HG03045 (cell line): ENCODE results near the gene KRTAP5-4.
"Not testable (repeated sequence)": the region's sequence is repeated elsewhere in the genome, so short reads cannot be mapped to it uniquely, and the experiment has no call there.

Experiments
- ATAC-seq: cut with Tn5 transposase; IDR thresholded peaks from one replicate; pipeline ENCODE4 v1.9.1; 2021; ENCODE audit warnings: mild to moderate bottlenecking, moderate library complexity; ENCODE audit not compliant: unreplicated experiment

The KRTAP5-4 gene

GRCh38 chr11:1653541-1654387, 31.8 kb upstream of the KRTAP5-4 start:
- ATAC-seq, result no peak

DNA sequence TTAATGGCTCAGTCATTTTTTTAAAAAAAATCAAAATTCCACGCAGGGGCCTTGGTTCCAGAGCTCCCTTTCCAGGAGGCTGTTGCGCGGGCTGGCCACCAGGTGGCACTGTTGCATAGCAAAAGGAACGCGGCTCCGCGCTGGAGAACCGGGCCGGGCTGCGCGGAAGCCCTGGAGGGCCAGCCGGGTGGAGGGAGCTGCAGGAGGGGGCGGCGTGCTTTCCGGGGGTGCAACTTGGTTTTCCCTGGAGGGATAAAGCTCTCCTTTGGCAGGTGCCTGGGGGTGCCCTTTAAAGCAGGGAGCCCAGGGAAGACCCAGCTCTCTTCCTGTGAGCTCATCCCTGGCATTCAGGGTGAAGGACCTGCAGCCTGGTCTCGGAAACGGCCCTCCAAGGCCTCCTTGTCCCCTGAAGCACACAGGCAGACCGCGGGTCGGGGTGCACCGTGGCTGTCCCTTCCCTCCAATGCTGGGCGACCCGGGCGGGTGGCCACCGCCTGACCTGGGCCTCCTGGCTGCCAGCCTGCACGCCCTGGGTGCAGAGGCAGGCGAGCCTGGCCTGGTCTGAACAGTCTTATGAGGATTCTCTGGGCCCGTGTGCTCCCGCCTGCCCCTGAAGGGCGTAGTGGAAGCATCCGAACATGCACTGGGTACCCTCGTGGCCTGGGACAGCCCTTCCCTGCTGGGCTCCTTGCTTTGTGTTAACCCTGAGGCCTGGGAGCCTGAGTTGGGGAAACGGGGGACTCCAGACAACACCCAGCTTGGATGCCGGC, 31.0 kb upstream of the KRTAP5-4 start:
- no peak for ATAC-seq

DNA sequence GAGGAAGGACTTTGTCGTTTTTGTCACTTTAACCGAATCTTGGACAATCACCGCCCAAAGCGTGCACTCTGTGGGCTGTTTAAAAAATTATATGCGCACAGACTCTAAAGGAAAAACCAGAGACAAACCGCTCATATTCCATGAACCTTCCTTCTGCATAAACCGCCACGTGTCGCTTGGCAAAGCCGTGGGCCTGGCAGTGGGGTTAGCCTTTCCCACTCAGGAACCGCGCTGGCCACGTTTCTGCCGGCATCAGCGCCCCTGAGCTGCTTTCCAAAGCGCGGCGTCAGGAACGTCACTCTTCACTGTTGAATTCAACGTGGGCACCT, 30.5 kb upstream of the KRTAP5-4 start:
- no peak for ATAC-seq

DNA sequence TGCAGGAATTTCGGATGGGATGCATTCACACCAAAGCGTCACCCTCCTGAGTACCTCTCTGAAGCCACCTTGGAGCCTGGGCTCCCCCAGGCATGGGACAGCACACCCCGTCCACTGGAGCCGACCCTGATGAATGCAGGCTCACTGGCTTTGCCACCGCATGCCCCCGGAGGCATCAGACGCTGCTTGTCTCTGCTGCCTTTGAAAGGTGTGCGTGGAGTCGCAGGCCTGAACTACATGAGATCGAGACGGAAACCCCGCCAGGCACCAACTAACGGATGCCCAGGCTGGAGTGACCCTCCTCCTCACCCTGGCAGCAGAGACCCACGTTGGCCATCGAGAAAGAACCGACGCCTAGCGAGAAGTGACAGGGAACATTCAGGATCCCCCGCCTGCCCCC, 30.1 kb upstream of the KRTAP5-4 start:
- ATAC-seq, result no peak

DNA sequence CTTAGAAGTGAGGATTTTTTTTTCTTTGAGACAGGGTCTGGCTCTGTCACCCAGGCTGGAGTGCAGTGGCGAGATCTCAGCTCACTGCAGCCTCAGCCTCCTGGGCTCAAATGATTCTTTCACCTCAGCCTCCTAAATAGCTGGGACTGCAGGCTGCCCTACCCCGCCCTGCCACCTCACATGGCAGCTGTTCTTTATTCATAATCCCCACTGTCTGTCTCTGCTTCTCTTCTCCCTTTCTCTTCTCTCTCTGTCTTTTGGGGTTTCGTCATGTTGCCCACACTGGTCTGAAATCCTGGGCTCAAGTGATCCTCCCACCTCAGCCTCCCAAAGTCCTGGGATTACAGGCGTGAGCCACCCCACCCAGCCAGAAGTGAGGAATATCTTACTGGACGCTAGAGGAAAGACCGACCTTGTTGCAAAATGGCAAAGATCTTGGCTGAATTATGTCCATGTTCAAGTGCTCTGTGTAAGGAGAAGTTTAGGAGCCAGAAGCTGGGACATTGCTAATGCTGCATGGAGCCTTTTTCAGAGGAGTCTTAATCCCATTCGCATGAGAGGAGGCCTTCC, 29.6 kb upstream of the KRTAP5-4 start:
- no peak for ATAC-seq

DNA sequence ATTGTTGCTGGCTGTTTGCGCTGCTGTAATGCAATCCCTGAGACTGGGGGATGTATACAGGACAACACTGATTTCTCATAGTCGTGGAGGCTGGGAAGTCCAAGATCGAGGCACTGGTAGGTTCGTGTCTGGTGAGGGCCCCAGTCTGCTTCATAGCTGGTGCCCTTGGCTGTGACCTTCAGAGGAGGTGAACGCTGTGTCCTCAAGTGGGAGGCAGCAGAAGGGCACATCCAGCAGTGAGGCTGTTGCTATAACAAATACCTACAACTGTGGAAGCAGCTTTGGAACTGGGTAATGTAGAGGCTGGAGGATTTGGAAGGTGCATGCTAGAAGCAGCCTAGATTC, 29.0 kb upstream of the KRTAP5-4 start:
- no peak for ATAC-seq

- no peak for ATAC-seq
Observed at GRCh38 chr11:1650034-1650917, 28.3 kb upstream of the KRTAP5-4 start.

DNA sequence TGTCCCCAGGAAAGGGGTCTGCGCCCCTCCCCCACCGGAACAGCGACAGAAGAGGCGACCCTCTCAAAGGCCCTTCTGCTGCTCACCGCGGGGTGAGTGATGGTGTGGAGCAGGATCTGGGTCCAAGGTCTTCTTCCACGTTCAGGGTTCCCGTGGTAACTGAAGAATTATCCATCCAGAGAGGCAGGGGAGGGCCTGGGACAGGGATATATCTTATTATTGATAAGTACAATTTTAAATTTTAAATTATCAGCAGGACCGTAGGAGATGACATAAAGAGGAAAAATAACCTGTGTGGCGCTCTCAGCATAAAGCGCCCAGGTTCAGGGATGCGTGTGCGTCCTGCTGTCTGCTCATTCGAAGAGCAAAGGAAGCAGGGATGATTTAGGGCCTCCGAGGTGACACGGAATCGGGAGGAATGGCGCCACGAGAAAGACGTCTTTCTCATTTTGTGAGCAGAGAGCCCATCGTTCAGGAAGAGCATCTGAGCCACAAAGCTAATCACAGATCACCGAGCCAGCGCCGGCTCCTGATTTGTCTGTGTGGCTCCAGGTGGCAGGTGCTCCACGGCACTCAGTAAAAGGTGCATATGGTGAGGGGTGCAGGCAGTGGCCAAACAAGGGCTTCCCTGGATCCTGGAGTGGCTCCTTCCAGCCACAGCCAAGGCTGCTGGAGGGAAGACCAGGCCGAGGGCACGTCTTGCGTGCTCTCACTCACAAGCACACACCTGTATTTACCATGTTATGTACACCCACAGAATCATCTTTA, 26.9 kb upstream of the KRTAP5-4 start:
- ATAC-seq, result no peak

DNA sequence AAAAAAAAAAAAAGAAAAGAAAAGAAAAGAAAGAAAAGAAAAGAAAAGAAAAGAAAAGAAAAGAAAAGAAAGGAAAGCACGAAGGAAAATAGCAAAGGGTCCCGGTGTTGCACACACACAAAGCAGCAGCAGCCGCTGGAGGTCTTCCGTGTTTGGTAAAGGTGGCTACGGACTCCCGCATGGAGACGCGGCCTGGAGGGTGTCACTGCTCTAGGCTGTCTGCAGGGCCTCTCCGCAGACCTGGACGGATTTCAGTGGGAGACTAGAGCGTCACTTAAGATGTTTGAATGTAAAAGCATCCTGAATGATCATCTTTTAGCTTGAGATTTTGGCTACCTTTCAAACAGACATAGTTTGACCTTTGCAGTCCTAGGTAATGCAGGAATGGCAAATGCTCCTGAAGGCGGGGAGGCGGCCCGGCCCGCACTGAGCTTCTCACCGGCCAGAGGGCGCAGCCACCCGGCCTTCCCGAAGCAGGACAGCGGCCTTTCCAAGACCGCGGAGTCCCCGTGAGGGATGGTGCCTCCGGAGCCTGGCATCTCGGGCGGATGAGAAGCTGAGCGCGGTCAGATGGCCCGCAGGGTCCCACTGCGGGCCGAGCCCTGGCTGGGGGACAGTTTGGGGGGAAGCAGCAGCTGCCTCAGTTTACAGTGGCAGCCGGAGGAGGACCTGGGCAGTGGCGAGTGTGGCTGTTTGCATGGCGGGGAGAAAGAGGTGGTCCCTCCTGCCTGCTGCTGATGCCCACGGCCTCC, 26.1 kb upstream of the KRTAP5-4 start:
- no peak for ATAC-seq

DNA sequence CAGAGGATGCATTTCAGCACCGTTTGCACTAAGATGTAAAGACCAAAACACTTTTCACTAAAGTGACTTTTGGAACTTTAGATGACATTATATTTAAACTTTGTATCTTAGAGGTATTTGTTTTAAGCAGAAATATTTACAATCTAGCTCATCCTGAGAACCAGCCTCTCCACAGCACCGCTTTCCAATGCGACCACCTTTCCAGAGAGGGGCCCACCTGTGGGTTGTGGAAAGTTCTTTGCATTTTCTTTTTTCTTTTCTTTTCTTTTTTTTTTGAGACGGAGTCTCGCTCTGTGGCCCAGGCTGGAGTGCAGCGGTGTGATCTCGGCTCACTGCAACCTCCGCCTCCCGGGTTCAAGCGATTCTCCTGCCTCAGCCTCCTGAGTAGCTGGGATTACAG, 24.6 kb upstream of the KRTAP5-4 start:
- ATAC-seq, result not testable (repeated sequence)

GRCh38 chr11:1645357-1645821, 23.5 kb upstream of the KRTAP5-4 start:
- no peak for ATAC-seq

DNA sequence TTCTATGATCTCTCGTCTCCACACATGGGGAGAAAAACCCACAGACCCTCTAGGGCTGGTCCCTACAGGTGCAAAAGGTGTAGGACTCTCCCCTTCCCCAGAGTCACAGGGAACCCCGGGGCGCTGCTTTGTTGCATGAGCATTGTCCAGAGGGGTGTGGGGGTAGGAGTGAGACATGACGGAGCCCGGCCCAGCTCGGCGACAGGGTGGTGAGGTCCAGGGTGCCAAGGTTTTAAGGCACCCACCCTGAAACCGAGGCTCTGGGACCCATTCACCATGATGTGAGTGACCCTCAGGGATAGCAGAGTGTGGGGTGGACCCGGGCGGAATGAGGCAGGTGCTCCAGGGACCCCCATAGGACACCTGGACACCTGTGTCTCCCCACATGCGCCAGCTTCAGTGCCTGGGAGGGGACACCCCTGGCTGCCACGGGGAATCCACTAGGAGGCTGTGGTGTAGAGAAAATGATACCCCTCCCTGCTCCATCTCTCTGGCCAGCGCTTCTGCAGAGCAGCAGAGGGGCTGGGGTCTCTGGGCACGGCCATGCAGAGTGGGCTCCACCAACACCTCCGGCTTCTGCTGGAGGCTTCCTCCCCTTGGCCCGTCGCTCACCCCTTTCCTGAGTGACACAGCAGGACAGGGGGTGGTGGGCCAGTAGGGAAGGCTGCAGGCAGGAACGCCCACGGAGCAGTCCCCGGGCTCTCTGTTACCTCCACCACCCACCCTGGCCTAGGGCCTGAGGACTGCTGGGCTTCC, 22.8 kb upstream of the KRTAP5-4 start:
- ATAC-seq, result no peak

DNA sequence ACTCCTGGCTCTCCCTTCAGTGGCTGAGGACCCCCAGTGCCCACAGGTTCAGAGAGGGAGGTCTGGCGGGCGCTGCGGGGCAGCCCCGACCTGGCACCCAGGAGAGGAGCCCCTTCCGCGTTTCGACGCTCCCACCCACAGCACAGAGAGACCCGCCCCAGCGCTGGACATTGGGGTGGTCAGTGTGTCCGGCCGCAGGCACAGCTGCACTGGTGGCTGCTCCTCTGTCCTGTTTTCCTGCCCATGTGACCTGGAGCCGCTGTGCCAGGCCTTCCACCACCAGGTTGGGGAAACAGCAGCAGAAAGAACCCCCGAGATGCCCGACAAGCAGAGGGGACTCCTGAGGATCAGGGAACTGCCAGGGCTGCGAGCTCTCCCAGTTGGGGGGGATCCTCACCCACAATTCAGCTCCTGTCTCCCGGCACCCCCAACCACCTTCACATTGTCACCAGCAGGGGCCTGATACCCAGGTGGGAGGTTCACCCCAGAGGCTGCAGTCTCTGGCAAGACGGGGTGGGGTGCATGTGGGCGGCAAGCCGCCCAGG, 21.3 kb upstream of the KRTAP5-4 start:
- no peak for ATAC-seq

GRCh38 chr11:1642288-1643145, 20.6 kb upstream of the KRTAP5-4 start:
- ATAC-seq, result no peak

DNA sequence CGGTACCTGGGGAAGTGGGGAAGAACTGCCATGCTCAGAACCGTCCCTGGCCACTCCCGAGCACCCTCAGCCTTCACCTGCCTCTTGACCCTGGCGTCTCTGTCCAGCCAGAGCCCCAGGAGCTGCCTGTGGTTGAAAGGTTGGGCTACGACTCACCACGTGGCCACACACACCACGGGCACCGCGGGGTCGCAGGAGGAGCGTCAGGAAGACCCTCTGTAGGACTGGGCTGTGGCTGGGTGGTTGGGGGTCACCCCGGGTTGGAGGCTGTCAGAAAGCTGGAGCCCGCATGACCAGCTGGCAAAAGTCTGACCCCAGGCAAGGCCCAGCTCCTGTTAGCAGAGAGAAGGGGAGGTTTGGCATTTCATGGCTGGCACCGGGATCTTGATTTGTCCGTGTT, 19.2 kb upstream of the KRTAP5-4 start:
- no peak for ATAC-seq

DNA sequence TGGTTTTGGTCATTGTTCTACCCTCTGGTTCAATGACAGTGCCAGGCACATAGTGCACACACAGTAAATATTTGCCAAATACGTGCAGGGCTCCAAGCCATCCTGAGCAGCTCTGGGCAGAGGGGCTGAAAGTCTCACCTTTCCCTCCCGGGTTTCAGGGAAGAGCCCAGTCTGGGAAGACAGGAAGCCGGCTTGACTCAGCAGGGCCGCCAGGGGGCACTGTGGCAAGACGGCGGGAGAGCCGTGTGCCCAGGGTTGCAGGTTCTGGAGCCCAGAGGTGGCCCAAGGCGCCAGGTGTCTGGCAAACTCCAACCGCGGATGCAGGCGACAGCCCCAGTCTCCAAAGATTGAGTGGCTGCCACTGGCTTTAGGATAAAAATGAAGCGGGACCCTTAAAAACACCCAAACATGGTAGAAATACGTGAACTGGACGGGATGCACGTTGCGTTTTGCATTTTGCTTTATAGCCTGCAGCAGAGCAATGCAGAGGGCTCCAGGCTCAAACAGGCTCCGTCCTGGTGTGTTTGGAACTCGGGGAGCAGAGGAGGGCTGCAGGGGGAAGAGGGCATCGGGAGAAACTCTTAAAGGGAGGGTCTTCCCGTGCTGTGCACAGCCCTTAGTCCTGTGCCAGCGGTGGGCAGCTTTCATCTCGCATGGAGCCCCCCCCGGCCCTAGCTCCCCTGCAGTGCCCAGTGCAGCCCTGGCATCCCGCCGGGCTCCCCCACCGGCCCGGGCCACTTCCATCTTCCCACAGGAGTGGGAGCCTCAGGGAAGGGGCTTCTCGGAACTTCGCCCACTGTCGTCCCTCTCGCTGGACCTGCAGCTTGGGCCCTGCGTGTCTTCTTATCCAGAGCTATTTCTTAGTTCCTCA, 18.4 kb upstream of the KRTAP5-4 start:
- ATAC-seq, result no peak

DNA sequence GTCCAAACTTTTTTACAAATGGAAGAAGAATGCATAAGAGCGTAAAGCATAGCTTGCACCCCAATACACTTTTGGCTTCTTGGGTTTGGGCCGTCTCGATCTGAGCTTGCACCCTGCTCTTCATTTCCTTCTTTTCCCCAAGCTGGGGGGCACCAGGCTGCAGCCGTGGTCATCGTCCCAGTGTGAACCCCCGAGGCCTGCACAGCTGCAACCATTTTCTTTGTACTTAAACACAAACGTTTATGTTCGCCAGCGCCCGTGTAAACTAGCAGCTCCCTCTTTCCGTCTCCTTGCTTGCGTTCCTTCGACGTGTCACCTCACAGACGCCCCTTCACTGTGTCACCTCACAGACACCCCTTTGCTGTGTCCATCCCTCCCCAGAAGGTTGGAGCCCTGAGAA, 17.7 kb upstream of the KRTAP5-4 start:
- ATAC-seq, result no peak
